Activated CD4-positive, alpha-beta T cell treated with anti-CD3 and anti-CD28 coated beads, Interleukin-10, Interleukin-2, amounts not matched to agents 100 ng/mL and 50 ng/mL, durations not matched to agents 16 hours and 8 hours (primary cell): ENCODE results near the gene SMARCA1.
"Not testable (repeated sequence)": the region's sequence is repeated elsewhere in the genome, so short reads cannot be mapped to it uniquely, and the experiment has no call there.

Source experiments
- DNase-seq: peaks from one replicate; pipeline ENCODE4 v3.0.0-alpha.2; 2020

The SMARCA1 gene, protein sequence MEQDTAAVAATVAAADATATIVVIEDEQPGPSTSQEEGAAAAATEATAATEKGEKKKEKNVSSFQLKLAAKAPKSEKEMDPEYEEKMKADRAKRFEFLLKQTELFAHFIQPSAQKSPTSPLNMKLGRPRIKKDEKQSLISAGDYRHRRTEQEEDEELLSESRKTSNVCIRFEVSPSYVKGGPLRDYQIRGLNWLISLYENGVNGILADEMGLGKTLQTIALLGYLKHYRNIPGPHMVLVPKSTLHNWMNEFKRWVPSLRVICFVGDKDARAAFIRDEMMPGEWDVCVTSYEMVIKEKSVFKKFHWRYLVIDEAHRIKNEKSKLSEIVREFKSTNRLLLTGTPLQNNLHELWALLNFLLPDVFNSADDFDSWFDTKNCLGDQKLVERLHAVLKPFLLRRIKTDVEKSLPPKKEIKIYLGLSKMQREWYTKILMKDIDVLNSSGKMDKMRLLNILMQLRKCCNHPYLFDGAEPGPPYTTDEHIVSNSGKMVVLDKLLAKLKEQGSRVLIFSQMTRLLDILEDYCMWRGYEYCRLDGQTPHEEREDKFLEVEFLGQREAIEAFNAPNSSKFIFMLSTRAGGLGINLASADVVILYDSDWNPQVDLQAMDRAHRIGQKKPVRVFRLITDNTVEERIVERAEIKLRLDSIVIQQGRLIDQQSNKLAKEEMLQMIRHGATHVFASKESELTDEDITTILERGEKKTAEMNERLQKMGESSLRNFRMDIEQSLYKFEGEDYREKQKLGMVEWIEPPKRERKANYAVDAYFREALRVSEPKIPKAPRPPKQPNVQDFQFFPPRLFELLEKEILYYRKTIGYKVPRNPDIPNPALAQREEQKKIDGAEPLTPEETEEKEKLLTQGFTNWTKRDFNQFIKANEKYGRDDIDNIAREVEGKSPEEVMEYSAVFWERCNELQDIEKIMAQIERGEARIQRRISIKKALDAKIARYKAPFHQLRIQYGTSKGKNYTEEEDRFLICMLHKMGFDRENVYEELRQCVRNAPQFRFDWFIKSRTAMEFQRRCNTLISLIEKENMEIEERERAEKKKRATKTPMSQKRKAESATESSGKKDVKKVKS

DNA sequence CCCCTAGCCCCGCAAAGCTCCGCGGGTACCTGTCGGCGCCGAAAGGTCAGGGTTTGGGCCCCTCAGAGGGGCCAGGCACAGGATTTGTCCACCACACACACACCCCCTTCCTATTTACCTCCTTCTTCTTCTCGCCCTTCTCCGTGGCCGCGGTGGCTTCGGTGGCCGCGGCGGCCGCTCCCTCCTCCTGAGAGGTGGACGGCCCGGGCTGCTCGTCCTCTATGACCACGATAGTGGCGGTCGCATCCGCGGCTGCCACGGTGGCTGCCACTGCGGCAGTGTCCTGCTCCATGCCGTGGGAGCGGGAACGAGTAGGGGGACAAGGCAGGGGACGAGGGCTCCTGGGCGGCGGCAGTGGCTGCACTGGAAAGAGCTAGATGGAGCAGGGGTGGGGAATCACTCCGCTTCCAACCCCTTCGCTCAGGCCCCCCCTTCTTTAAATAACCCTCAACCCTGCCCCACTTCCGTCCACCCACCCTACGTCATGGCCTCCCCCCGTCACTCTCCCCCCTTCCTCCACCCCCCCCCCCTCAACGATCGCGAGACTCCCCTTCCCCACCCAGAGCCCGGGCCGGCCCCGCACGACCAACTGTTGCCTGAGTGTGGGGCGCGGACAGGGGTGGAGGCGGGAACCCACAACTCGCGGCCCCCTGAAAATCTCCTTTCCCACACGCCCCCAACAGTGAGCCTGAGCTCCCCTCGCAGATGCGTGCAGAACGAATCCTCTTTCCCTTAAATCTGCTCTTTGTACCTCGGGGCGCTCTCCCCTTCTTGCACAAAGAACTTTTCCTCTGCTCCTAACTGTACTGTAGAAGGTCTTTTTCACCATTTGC lies at the start of gene SMARCA1:
SMARCA1 (minus strand) TSS at position 412 of the 833 bp plus-strand sequence; CDS start at position 292, 120 bp downstream.
- DNase-seq: no peak

DNA sequence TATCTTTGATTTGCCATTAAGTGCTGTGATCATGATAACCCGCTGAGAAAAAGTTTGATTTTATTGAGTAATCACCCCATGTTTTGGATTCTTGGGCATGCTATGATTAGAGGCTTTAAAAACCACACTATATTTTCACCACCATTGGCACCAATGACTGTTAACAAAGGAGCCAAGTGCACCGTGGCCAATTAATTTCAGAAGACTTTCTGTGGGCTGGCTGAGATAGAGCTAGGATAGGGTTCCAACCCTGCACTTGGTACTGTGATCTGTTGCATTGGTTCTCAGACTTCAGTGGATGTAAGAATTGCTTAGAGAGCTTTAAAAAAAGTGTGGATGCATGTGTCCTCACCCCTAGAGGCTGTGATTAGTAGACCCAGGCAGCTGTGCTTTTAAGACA lies 49.1 kb upstream of the SMARCA1 start:
- no peak for DNase-seq

DNA sequence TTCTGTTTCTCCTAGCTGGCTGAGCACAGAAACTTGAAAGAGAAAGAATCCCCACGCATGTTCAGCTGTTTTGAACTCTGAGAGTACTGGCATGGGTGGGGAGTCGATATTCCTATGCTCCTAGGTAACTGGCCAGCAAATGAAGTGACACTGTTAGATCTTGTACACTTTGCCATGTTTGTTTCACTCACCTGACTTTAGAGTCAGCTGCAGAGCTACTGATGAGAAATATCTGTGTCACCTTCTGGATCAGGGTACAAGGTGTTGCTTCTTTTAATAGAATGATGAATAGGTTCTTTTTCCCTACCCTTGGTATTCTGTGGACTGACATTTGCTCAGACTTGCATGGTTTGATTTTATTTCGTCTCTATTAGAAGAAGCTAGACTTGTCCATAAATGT lies 45.1 kb upstream of the SMARCA1 start:
- no peak for DNase-seq

DNA sequence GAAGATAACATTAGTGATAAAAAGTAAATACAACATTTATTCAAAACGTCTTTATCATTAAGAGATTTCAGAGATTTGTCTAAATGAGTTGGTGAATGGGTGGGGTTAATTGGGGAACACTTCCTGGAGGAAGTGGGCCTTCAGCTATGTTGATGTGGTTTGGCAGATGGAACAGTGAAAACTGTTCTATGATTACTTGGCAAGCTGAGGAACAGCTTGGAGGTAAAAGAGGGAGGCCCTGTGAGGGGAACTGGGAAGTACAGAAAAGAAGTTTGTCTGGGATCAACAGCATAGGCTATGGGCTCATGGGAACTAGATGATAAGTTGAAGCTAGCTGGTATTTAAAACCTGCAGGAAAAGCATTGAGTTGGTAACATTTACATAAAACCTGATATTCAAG lies 42.8 kb upstream of the SMARCA1 start:
- DNase-seq: no peak

DNA sequence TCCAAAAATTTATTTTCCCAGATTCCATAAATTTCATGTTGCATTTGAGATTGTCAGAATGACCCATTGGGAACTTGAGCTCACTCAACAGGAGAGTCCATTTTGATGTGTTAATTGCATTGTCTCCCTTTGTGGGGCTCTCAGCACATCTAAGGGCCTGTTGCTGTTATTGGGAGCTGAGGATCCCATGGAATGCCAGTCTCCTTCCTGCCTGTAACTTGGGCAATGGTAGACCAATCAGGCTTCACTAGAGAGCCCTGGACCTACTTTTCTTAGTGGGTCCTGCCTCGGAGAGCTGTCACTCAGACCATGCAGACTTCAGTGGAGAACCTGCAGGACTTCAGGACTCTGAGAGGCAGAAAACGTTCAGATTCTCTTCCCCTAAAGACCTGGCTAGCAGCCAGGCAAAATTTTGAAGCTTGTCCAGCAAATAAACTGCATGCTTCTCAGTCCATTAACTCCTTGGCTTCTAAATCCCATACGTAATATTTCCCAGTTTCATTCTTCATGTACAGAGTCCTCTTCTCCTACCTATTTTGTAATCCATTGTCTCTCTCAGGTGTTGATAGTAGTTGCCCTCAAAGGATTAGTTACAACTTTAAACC lies 41.9 kb upstream of the SMARCA1 start:
- DNase-seq: no peak

DNA sequence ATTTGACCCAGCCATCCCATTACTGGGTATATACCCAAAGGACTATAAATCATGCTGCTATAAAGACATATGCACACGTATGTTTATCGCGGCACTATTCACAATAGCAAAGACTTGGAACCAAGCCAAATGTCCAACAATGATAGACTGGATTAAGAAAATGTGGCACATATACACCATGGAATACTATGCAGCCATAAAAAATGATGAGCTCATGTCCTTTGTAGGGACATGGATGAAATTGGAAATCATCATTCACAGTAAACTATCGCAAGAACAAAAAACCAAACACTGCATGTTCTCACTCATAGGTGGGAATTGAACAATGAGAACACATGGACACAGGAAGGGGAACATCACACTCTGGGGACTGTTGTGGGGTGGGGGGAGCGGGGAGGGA lies 41.1 kb upstream of the SMARCA1 start:
- not testable (repeated sequence) for DNase-seq

DNA sequence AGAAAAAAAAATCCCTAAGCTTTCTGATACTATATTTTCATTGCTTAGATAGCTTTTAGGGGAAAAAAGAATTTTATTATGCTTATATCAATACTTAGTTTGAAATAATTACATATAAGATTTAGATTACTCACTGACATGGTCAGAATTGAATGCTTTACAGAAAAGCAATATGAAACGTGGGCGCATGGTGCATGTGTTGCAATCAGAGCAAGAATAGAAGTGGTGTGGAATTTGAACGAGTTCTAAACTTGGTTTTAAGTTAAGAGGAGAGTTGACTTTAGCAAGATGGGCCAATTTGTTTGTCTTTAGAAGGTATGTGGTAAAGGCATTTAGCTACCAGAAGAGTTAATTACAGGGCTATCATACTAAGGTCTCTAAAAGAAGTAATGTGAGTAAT lies 38.2 kb upstream of the SMARCA1 start:
- DNase-seq: no peak

DNA sequence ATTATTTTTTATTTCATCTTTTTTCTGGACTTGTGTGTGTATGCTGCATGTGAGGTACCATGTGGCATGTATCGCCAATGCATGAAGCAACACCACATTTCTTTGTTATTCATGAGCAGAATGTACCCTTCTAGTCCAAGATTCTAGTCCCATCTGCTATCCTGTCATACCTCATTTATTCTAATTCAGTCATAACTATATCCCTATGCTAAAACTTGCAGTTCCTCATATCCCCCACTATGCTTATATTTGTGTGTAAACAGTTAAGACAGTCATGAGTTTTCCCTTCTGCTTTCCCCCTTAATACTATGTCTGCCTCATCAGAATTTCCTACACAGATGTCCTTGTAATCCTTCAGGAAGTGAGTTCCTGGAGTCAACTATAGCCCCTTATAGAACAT lies 36.5 kb upstream of the SMARCA1 start:
- DNase-seq: no peak

DNA sequence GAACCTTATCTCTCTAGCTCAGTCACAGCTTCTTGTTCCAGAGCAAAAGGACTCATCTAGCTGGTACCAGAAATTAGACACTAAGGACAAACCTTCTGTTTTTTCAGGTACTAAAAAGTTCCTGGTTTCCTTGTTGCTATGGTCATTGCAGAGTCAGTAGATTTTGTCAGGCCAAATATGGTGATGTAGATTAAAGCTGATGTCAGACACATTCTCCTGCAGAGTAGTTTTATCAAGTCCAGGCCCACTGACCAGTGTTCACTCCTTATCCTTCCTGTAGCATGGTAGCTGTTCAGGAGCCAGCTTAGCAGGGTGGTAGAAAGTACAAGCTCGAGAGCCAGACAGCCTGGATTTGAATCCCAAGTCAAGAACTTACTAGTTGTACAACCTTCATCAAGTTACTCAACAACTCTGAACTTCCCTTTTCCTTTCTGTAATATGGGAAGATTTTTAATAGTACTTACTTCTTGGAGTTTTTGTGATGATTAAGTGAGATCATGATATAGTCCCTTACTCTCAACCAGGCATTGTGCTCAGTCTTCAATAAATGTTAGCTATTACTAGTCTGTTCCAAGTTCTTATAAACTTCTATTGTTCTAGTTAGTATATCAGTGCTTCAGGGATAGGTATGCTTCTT lies 34.7 kb upstream of the SMARCA1 start:
- DNase-seq: no peak

DNA sequence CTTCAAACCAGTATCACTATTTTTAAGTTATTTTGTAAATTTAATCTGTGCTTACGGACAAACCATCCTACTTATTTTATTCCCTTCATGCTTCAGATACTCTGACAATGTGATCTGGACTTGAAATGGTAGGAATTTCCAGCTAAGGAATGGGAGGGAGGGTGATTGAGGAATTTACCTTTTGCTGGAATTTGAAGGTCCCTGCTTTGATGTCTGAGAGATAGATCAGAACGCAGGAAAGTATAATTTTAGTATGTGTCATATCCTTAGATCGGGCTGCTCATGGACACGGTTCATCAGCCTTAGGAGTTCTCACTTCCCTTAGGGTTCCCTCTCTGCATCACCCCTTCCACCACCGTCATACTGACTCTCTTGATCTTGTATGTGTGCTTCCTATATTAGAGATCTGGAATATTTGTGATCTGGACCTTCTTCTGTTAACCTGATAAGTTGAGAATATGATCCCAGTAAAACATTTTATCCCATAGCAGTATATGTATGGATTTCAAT lies 33.6 kb upstream of the SMARCA1 start:
- no peak for DNase-seq

DNA sequence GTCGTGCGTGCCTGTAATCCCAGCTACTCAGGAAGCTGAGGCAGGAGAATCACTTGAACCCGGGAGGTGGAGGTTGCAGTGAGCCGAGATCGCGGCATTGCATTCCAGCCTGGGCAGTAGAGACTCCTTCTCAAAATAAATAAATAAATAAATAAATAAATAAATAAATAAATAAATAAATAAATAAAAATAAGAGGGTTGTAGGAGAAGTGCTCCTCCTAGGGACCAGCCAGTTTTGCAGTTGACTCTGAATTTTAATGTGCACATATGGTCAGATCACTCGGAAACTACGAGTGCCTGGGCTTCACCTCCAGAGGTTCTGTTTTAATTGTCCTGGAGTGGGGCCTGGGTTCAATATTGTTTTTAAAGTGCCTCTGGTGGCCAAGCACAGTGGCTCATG lies 31.5 kb upstream of the SMARCA1 start:
- not testable (repeated sequence) for DNase-seq

DNA sequence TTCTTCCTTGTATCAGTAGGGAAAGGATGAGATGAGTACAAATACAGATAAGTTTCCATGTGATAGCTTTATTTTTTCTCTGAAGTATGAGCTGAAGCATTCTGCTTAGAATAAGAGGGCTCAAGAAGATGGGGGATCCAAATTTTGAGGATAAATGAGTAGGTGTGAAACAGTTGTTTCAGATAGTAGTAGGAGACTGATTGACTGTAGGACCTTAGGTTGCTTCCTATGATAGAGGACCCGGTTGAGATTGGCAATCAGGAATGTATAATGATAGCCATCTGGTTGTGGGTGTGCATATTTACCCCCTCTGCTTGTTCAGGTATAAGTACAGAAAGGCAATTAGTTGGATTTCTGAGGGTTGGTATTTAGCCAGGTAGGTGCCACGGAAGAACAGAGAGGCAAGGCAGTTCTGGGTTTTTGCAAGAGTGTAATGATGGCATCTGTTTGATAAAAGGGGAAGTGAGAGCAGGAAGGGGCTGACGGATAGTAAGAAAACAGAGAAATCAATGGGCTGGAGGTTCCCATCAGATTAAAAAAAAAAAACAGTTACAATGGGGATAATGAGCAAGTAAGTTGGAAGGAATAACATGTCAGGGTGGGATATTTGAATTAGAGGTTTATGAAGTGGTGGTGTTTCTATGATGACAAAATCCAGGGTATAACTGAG lies 30.5 kb upstream of the SMARCA1 start:
- no peak for DNase-seq

DNA sequence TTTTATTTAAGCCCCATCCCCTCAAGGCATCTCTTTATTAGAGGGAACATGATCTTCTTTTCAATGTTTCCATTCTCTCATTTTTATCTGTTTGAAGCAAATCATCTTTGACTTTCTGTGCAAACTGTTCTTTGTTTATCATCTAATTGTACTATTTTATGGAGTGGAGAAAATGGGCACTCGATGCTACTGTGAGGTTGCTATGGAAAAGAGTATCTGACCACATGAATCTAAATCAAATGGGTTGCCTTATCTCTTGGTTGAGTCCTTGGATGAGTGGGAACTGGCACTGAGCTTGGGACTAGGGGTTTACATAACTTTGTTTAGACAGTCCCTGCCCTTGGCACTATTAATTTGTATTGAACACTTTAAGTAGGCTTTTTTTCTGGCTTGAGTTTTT lies 25.8 kb upstream of the SMARCA1 start:
- no peak for DNase-seq

DNA sequence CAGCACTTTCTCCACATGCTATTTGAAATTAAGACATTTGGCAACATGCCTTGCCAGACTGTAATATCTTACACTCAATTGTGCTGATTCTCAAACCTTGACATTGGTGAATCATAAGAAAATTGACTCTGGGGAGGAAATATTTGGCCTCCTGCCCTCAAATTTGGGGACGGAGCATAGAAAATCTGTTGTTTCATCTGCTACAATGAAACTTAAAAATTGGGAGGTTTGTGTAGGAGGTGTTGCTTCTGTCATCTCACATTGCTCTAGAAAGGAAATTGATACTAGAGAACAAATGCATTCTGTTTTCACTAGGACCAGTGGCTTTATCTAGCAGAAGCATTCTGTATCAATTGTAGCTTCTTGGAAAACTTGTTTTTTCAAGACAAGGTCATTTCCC lies 22.1 kb upstream of the SMARCA1 start:
- DNase-seq: no peak

DNA sequence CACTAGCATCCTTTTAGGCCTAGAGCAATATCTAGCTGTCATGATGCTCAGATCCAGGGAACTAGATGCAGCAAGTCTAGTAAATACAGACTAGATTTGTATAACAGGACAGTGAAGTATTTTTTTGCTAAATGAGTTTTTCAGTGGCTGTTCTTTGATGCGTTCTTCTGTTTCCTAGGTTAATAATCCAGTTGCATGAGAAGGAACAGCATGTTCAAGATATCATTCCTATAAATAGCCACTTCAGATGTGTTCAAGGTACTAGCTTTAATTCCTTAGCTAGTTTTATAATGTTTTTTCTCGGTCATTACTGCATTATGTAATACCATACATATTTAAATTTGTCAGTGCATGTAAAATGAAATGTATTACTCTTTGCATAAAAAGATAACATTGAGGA lies 21.5 kb upstream of the SMARCA1 start:
- no peak for DNase-seq

DNA sequence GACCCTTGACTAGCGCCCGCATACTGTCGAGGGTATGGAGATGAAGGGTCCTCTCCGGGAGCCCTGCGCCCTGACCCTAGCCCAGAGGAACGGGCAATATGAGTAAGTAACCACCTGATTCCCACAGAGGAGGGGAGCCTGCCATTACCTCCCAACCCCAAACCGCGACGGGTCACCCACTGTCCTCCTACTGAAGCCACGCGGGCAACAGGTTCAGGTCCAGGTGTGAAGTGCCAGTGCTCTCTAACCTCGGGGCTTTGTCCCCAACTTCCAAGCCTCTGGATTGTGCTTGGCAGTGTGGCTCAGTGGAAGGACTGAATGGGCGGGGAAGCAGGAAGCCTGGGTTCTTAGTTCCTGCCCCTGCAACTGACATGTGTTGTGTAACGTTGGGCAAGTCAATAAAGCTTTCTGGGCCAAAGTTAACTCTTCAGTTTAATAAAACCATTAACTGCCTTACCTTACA lies 17.5 kb upstream of the SMARCA1 start:
- no peak for DNase-seq

DNA sequence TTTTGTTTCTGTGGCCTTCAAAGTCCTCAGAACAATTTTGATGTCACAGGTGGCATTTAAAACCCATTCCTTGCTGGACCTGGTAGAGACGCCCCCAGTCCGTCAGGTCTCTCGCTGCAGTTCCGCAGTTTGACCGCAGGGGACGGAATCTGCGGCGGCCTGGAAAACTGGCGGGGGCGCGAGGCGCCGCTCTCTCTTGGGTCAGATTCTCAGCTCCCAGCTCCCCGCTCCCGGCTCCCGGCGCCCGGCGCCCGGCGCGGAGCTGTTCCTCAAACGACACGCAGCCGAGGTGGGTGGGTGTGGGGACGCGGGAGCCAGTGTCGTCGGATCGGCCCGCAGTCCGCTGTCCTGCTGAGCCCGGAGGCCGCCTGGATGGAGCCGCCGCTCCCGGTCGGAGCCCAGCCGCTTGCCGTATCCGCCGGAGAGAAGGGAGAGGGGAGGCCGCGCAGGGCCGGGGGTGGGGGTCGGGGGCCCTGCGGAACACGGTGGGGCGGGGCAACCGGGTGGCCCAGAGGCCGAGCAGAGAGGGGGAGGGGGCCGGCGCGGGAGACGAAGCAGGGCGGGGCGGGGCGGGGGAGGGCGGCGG lies 16.9 kb upstream of the SMARCA1 start, which contains the start of gene OCRL:
OCRL (plus strand) TSS at position 192 of the 586 bp plus-strand sequence; CDS start at position 373, 181 bp downstream.
- peak; percentile 64 for DNase-seq

DNA sequence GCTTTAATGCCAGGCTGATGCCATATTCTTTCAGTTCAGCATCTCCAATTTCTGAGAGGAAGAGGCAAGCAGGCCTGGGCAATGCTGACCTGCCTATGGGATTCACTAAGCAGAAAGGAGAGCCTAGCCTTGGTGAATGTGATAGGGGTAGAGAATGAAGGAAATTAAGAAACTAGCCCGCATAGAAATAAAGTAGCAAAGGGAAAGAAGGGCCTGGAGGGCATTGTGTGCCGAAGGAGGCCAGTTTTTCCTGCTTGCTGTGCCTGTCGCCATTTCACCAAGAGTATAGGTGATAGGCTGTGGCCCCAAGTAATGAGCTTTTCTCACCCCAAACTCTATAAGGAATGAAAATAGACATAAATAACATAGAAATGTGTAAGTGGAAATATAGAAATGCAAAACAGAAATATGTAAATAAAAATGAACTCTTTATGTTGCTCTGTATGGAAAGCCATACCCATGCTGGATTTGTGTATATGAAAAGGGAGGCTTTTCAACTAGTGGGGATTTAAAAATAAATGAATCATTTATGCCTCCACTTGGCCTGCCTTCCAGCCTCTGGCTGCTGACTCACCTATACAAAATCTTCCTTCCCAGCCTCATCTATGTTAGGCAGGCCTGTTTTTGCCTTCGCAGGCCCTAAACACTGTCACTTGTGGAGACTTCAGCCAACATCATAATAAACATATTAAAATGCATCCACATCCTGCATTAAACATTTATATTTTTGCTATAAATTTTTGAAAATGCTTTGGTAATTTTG lies 11.7 kb upstream of the SMARCA1 start:
- DNase-seq: no peak

DNA sequence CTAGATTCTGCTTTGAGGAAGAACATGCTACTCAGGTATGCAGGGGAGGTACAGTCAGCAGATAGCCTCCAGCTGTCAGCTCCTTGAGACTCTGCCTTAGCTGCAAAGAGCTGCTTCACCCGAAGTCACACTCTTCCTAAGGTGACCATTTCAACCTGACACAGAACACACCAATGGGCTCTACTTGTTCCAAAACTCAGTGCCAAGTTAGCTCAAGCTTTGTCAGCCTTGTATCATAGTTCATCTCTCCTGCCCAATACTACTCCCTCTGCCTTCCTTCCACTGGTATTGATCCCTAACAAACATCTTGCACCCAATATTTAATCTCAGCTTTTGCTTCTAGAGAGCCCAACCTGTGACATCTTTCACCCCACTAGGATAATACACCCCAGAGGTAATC lies 7.8 kb upstream of the SMARCA1 start:
- DNase-seq: no peak

DNA sequence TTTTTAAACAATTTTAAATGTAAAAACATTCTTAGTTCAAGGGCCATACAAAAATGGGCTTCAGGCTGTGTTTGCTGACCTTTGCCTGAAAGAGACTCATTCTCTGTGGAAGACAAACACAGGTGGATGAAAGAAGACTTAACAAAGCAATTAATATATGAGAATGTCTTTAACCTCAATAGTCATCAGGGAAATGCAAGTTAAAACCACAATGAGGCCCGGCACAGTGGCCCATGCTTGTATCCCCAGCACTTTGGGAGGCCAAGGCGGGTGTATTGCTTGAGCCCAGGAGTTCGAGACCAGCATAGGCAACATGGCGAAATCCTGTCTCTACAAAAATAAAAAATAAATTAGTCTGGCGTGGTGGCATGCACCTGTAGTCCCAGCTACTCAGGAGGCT lies 7.1 kb upstream of the SMARCA1 start:
- no peak for DNase-seq
